NT2/D1 (cell line): ENCODE results near the gene IGSF9B.

Source experiments
- YY1 ChIP-seq: IDR thresholded peaks from 2 replicates; pipeline ENCODE4 v1.6.1; 2011; ENCODE audit not compliant: insufficient read length, insufficient read depth
- ZNF274 ChIP-seq: IDR thresholded peaks from 2 replicates; pipeline ENCODE4 v1.6.1; 2011; ENCODE audit warnings: mild to moderate bottlenecking, low read depth, low read length

DNA sequence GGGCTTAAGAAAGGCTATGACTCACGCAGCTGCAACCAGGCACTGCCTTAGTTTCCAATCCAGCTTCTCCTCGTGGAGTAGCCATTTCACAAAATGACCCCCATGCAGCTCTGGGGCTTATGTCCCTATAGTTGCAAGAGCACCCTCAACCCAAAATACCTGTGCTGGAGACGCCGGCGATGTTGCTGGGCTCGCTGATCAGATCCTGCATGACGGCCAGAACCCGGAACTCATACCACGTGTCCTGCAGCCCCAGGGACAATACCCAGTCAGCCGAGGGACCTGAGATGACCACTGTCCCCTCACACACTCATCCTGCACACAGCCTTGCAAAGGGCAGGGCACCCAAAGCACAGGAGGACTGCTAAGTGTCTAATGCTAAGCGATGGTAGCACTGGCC, 32.1 kb downstream of the IGSF9B start:
- TF ChIP-seq YY1 (no peak), ZNF274 (no peak)
